CD4-positive, CD25-positive, alpha-beta regulatory T cell (primary cell): ENCODE measurements around the gene NEDD4. TPM values are rescaled to one million over a fixed set of nuclear protein-coding genes. Genes with fewer than 3 reads are reported as not detected.

ENCODE experiments used
- ATAC-seq, 2 donors: fragments of 150-1000 bp; cut with Tn5 transposase; one replicate each; pipeline ENCODE4 v1.10.0; 2021; ENCODE audit warnings: low read depth in 2 of 2, moderate number of reproducible peaks in 2 of 2, moderate library complexity in 1 of 2
- DNase-seq, 3 donors: peaks; one replicate each; pipeline versions ENCODE4 v3.0.0 to v3.0.0-alpha.2; 2012 to 2022; ENCODE audit warnings: mixed read lengths in 1 of 3
- H3K27ac ChIP-seq: one replicate; pipeline ENCODE4 v1.7.0; 2013; ENCODE audit warnings: mild to moderate bottlenecking, low read length; ENCODE audit not compliant: insufficient read depth, poor library complexity, severe bottlenecking
- H3K27me3 ChIP-seq: one replicate; pipeline ENCODE4 v1.7.0; 2013; ENCODE audit warnings: low read length; ENCODE audit not compliant: control insufficient read depth, insufficient read depth
- H3K36me3 ChIP-seq: one replicate; pipeline ENCODE4 v1.7.0; 2013; ENCODE audit warnings: mild to moderate bottlenecking, low read length, moderate library complexity; ENCODE audit not compliant: control insufficient read depth, insufficient read depth
- H3K4me1 ChIP-seq: 2 replicates; pipeline ENCODE4 v1.7.0; 2013; ENCODE audit warnings: mild to moderate bottlenecking, low read length; ENCODE audit not compliant: insufficient read depth, control insufficient read depth, poor library complexity, severe bottlenecking
- H3K4me3 ChIP-seq: one replicate; pipeline ENCODE4 v1.7.0; 2013; ENCODE audit warnings: low read depth, mild to moderate bottlenecking, low read length, moderate library complexity
- H3K9me3 ChIP-seq, 2 experiments: 1 replicate in 1 of 2; 2 replicates in 1 of 2; pipeline ENCODE4 v1.7.0; 2013; ENCODE audit warnings: low read length in 2 of 2, mild to moderate bottlenecking in 1 of 2, moderate library complexity in 1 of 2; ENCODE audit not compliant: control insufficient read depth in 2 of 2
- H3K27ac Mint-ChIP-seq, 3 donors: one replicate each; pipeline ENCODE4 v1.8.0; 2020 to 2022; ENCODE audit warnings: mild to moderate bottlenecking in 3 of 3, mixed read lengths in 3 of 3, moderate library complexity in 2 of 3
- H3K27me3 Mint-ChIP-seq: one replicate; pipeline ENCODE4 v1.8.0; 2022; ENCODE audit warnings: mild to moderate bottlenecking, mixed read lengths
- H3K36me3 Mint-ChIP-seq: one replicate; pipeline ENCODE4 v1.8.0; 2020; ENCODE audit warnings: mixed read lengths
- H3K4me1 Mint-ChIP-seq, 4 donors: one replicate each; pipeline ENCODE4 v1.8.0; 2020 to 2022; ENCODE audit warnings: mixed read lengths in 4 of 4, mild to moderate bottlenecking in 1 of 4
- H3K4me3 Mint-ChIP-seq, 4 donors: one replicate each; pipeline ENCODE4 v1.8.0; 2020 to 2022; ENCODE audit warnings: mild to moderate bottlenecking in 4 of 4, mixed read lengths in 4 of 4, moderate library complexity in 3 of 4
- H3K9me3 Mint-ChIP-seq, 7 donors: one replicate each; pipeline ENCODE4 v1.8.0; 2020 to 2022; ENCODE audit warnings: mixed read lengths in 7 of 7, mild to moderate bottlenecking in 3 of 7, moderate library complexity in 2 of 7
- polyA plus RNA-seq, 4 donors: library from polyadenylated mRNA; unstranded; fragments of 300-500 nt; fragmentation: Illumina TruSeq; gene quantifications; one replicate each; pipeline ENCODE4 v1.2.3, GENCODE V29; 2021
- total RNA-seq: library from RNA; stranded (reverse); gene quantifications from one replicate; pipeline ENCODE4 v1.2.3, GENCODE V29; 2022

NEDD4 gene
- total and polyA plus RNA-seq, 5 donors from 2014 or later: 2.4 to 10.0 (median 5.6) TPM

DNA sequence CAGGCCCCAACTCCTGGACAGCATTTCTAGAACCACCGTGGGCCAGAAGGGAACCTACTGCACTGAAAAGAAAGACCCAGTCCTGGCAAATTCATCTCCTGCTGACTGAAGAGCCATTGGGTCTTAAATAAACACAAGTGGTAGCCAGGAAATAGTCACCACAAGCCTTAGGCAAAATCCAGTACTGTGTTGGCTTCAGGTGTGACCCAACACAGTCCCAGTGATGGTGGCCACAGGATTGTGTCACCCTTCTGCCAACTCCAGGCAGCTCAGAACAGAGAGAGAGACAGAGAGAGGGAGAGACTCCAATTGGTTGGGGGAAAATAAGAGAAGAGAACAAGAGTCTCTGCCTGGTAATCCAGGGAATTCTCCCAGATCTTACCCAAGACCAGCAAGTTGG lies 23.1 kb downstream of the NEDD4 start:
- H3K36me3 Mint-ChIP-seq: peaks cover 8% of the 10 kb centered on the region
- H3K4me1 Mint-ChIP-seq: peaks cover 0 to 24% (median 2%) of the 10 kb centered on the region in 4 donors
- no peaks in the 10 kb centered on the region for H3K4me1 ChIP-seq
- ATAC-seq (no peak), DNase-seq (no peak)
- H3K27ac ChIP-seq: no peak overlapping the region
- H3K27ac Mint-ChIP-seq: no peak overlapping the region
- no peak overlapping the region for H3K4me3 ChIP-seq
- H3K9me3 Mint-ChIP-seq: peaks cover 0 to 9% (median 3%) of the 10 kb centered on the region in 7 donors
- no peaks in the 10 kb centered on the region for H3K9me3 ChIP-seq
- no peaks in the 10 kb centered on the region for H3K27me3 ChIP-seq
- H3K36me3 ChIP-seq: no peaks in the 10 kb centered on the region
- H3K4me3 Mint-ChIP-seq: no peak overlapping the region
- peaks cover 5% of the 10 kb centered on the region for H3K27me3 Mint-ChIP-seq

DNA sequence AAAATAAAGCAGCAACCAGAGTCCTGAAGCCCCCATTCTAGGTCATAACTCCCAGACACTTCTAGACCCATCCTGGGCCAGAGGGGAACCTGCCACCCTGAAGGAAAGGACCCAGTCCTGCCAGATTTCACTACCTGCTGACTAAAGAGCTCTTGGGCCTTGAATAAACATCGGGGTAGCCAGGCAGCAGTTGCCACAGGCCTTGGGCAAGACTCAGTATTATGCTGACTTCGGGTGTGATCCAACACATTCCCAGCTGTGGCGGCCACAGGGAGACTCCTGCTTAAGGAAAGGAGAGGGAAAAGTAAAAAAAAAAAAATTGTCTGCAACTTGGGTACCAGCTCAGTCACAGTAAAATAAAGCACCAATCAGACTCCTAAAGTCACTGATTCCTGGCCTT lies 23.8 kb downstream of the NEDD4 start:
- no peaks in the 10 kb centered on the region for H3K4me1 ChIP-seq
- H3K27ac ChIP-seq: no peak overlapping the region
- H3K36me3 Mint-ChIP-seq: peaks cover 8% of the 10 kb centered on the region
- DNase-seq: no peak
- peaks cover 5% of the 10 kb centered on the region for H3K27me3 Mint-ChIP-seq
- H3K27me3 ChIP-seq: no peaks in the 10 kb centered on the region
- H3K4me1 Mint-ChIP-seq: peaks cover 0 to 24% (median 2%) of the 10 kb centered on the region in 4 donors
- no peak overlapping the region for H3K27ac Mint-ChIP-seq
- no peak overlapping the region for H3K4me3 Mint-ChIP-seq
- H3K9me3 Mint-ChIP-seq: peaks cover 0 to 9% (median 3%) of the 10 kb centered on the region in 7 donors
- ATAC-seq: no peak
- H3K4me3 ChIP-seq: no peak overlapping the region
- no peaks in the 10 kb centered on the region for H3K36me3 ChIP-seq
- H3K9me3 ChIP-seq: no peaks in the 10 kb centered on the region

GRCh38 chr15:55968923-55969322 lies 24.5 kb downstream of the NEDD4 start:
- H3K4me1 ChIP-seq: no peaks in the 10 kb centered on the region
- Mint-ChIP-seq H3K27me3 (peaks cover 5% of the 10 kb centered on the region), H3K4me3 (no peak overlapping the region), H3K36me3 (peaks cover 8% of the 10 kb centered on the region), H3K9me3 (peaks cover 0 to 9% (median 3%) of the 10 kb centered on the region in 7 donors), H3K27ac (no peak overlapping the region), H3K4me1 (peaks cover 0 to 17% (median 2%) of the 10 kb centered on the region in 4 donors)
- no peaks in the 10 kb centered on the region for H3K9me3 ChIP-seq
- no peaks in the 10 kb centered on the region for H3K27me3 ChIP-seq
- no peak overlapping the region for H3K27ac ChIP-seq
- DNase-seq (no peak), ATAC-seq (no peak)
- no peak overlapping the region for H3K4me3 ChIP-seq
- no peaks in the 10 kb centered on the region for H3K36me3 ChIP-seq

DNA sequence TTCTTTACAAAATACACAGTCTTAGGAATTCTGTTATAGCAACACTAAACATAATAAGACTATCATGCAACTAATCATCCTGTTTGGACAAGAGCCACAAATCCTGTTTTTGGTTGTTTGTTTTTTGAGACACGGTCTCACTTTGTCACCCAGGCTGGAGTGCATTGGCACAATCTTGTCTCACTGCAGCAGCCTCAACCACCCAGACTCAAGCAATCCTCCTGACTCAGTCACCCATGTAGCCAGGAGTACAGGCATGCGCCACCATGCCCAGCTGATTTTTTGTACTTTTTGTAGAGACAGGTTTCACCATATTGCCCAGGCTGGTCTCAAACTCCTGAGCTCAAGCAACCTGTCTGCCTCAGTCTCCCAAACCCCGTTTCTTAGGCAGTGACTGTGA lies 28.3 kb downstream of the NEDD4 start:
- Histone ChIP-seq H3K9me3 (no peaks in the 10 kb centered on the region), H3K27ac (no peak overlapping the region), H3K4me1 (no peaks in the 10 kb centered on the region), H3K36me3 (no peaks in the 10 kb centered on the region), H3K27me3 (no peaks in the 10 kb centered on the region), H3K4me3 (no peak overlapping the region)
- Mint-ChIP-seq H3K9me3 (peaks cover 0 to 2% (median 0%) of the 10 kb centered on the region in 7 donors), H3K36me3 (no peaks in the 10 kb centered on the region), H3K4me1 (no peaks in the 10 kb centered on the region), H3K27me3 (no peaks in the 10 kb centered on the region), H3K4me3 (no peak overlapping the region), H3K27ac (peak overlapping the region in 1 of 3 donors; percentile 32)
- ATAC-seq (no peak), DNase-seq (no peak)

- Histone ChIP-seq H3K9me3 (no peaks in the 10 kb centered on the region), H3K36me3 (no peaks in the 10 kb centered on the region), H3K4me1 (no peaks in the 10 kb centered on the region), H3K27ac (no peak overlapping the region), H3K4me3 (no peak overlapping the region), H3K27me3 (no peaks in the 10 kb centered on the region)
- no peaks in the 10 kb centered on the region for H3K27me3 Mint-ChIP-seq
- peaks cover 6% of the 10 kb centered on the region for H3K36me3 Mint-ChIP-seq
- H3K4me1 Mint-ChIP-seq: peaks cover 0 to 6% (median 0%) of the 10 kb centered on the region in 4 donors
- no peak for DNase-seq
- H3K4me3 Mint-ChIP-seq: no peak overlapping the region
- H3K9me3 Mint-ChIP-seq: peaks cover 0 to 4% (median 2%) of the 10 kb centered on the region in 7 donors
- ATAC-seq: no peak
- H3K27ac Mint-ChIP-seq: peak overlapping the region in 1 of 3 donors; percentile 91
Observed at GRCh38 chr15:55960946-55961345, 32.5 kb downstream of the NEDD4 start.

DNA sequence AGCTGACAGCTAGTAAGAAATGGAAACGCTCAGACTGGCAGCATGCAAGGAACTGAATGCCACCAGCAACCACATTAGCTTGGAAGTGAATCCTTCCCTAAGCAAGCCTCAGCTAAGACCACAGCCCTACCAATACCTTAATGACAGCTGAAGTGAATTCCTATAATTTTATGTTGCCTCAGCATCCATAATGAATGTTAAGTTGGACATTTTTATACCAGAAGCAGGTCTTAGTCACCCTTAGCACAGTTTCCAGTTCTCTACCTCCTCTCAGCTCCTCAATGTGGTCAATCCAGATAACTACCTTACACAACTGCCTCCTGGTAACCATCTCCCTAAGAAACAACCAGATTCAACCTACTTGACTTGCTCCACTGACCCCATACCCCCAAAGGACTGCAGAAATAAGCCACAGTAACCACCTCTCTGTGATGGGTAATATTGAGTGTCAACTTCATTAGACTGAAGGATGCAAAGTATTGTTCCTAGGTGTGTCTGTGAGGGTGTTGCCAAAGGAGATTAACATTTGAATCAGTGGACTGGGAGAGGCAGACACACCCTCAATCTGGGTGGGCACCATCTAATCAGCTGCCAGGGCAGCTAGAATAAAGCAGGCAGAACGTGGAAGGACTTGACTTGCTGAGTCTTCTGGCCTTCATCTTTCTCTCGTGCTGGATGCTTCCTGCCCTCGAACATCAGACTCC lies 33.5 kb downstream of the NEDD4 start:
- Histone ChIP-seq H3K27ac (no peak overlapping the region), H3K27me3 (no peaks in the 10 kb centered on the region), H3K36me3 (no peaks in the 10 kb centered on the region), H3K9me3 (no peaks in the 10 kb centered on the region), H3K4me1 (no peaks in the 10 kb centered on the region), H3K4me3 (no peak overlapping the region)
- Mint-ChIP-seq H3K36me3 (peaks cover 6% of the 10 kb centered on the region), H3K4me3 (no peak overlapping the region), H3K27ac (no peak overlapping the region), H3K9me3 (peaks cover 0 to 4% (median 2%) of the 10 kb centered on the region in 7 donors), H3K4me1 (peaks cover 0 to 6% (median 0%) of the 10 kb centered on the region in 4 donors), H3K27me3 (no peaks in the 10 kb centered on the region)
- DNase-seq: no peak
- ATAC-seq: no peak

DNA sequence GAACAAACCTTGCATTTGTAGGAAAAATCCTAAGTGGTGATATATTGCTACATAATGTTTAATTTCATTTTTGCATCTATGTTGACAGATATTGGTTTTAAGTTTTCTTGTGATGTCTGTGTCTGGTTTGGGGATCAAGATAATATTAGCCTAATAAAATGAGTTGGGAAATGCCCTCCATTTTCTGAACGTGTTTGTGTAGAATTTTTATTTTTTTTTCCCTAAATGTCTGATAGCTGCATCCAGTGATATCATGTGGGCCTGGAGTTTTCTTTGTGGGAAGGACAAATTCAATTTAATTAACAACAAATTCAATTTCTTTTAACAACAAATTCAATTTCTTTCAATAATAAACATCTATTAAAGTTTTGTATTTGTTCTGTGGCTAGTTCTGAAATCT lies 35.1 kb downstream of the NEDD4 start:
- Mint-ChIP-seq H3K4me3 (no peak overlapping the region), H3K27ac (no peak overlapping the region), H3K27me3 (no peaks in the 10 kb centered on the region), H3K4me1 (peaks cover 0 to 6% (median 0%) of the 10 kb centered on the region in 4 donors), H3K36me3 (peaks cover 6% of the 10 kb centered on the region), H3K9me3 (peaks cover 0 to 4% (median 2%) of the 10 kb centered on the region in 7 donors)
- Histone ChIP-seq H3K27me3 (no peaks in the 10 kb centered on the region), H3K4me1 (no peaks in the 10 kb centered on the region), H3K4me3 (no peak overlapping the region), H3K27ac (no peak overlapping the region), H3K9me3 (no peaks in the 10 kb centered on the region), H3K36me3 (no peaks in the 10 kb centered on the region)
- ATAC-seq (no peak), DNase-seq (no peak)
